Esophagus squamous epithelium (tissue), 4 donors: ENCODE data around the gene SEMA6B.

Experiments used
- CTCF ChIP-seq, 6 experiments: fragments of 450-650 bp in 4 of 6; fragments of 200-600 bp in 2 of 6; sonication (generic) in 2 of 6; IDR thresholded peaks; one replicate each; pipeline ENCODE4 v1.5.1; 2016 to 2019; ENCODE audit warnings: antibody characterized with exemption in 6 of 6, mild to moderate bottlenecking in 4 of 6, moderate library complexity in 4 of 6
- POLR2A ChIP-seq, 4 donors: fragments of 450-650 bp; IDR thresholded peaks; one replicate each; pipeline ENCODE4 v1.6.1; 2017; ENCODE audit warnings: antibody characterized with exemption in 4 of 4, mild to moderate bottlenecking in 4 of 4, moderate library complexity in 3 of 4

GRCh38 chr19:4539169-4539692 lies 20.3 kb downstream of the SEMA6B start:
- no peak for TF ChIP-seq CTCF (IDR thresholded peaks at IDR 0.05)
- no peak for TF ChIP-seq POLR2A (IDR thresholded peaks at IDR 0.05)
